GM12878 (cell line): ENCODE data around the gene LIPK. TPM values are rescaled to one million over a fixed set of nuclear protein-coding genes. Genes with fewer than 3 reads are reported as not detected.

ENCODE experiments used
- ATAC-seq: fragments of 200-7000 bp; cut with Tn5 transposase; 3 replicates; pipeline ENCODE4 v1.9.1; 2020; ENCODE audit warnings: mild to moderate bottlenecking, moderate library complexity
- BruUV-seq: library from RNA; stranded (reverse); fragments of 400-500 nt; replicated peaks from 2 replicates; lab custom pipeline; 2021; lab: Mats Ljungman, UMichigan
- CTCF ChIA-PET: fragments of 300-600 bp; sonication (Branson Sonifier 250); formaldehyde crosslinking; extraction: SDS; loops from one replicate; lab custom pipeline; 2021; ENCODE audit warnings: inconsistent platforms; lab: Yijun Ruan, JAX
- POLR2A ChIA-PET: fragments of 350-600 bp; formaldehyde crosslinking; extraction: SDS; loops from one replicate; lab custom pipeline; 2021; ENCODE audit warnings: inconsistent platforms; lab: Charles Lee
- RAD21 ChIA-PET: fragments of 300-600 bp; sonication (Branson Sonifier 250); formaldehyde crosslinking; loops from one replicate; lab custom pipeline; 2023; ENCODE audit warnings: antibody characterized with exemption; ENCODE audit not compliant: unreplicated experiment; lab: Charles Lee
- SMC1A ChIA-PET: fragments of 300-600 bp; sonication (Branson Sonifier 250); formaldehyde crosslinking; loops from one replicate; lab custom pipeline; 2023; ENCODE audit not compliant: unreplicated experiment, uncharacterized antibody; lab: Charles Lee
- DNase-seq: peaks from one replicate; pipeline ENCODE4 v3.0.0-alpha.2; 2011; ENCODE audit warnings: low read depth, low spot score
- FAIRE-seq: peaks from 3 replicates; lab custom pipeline; 2011; peaks lifted over from hg19 to GRCh38; lab: Jason Lieb, UNC
- H2AFZ ChIP-seq: 2 replicates; pipeline ENCODE4 v1.6.0; 2011; ENCODE audit warnings: low read depth, low read length, control low read depth; ENCODE audit not compliant: control insufficient read depth
- H3K27ac ChIP-seq: 2 replicates; pipeline ENCODE4 v1.5.1; 2011; ENCODE audit warnings: control low read depth; ENCODE audit not compliant: control insufficient read depth, insufficient read depth
- H3K27me3 ChIP-seq, 2 experiments: replicated peaks in 1 of 2; 2 replicates each; pipeline versions ENCODE4 v1.6.0 to v1.6.1; 2011; ENCODE audit warnings: low read length in 1 of 2; ENCODE audit not compliant: control insufficient read depth in 2 of 2, insufficient read depth in 2 of 2
- H3K36me3 ChIP-seq, 2 experiments: 2 replicates each; pipeline ENCODE4 v1.5.1; 2011; ENCODE audit warnings: low read length in 1 of 2; ENCODE audit not compliant: control insufficient read depth in 2 of 2, insufficient read depth in 2 of 2
- H3K4me1 ChIP-seq: 2 replicates; pipeline ENCODE4 v1.6.1; 2011; ENCODE audit warnings: mild to moderate bottlenecking, low read length, moderate library complexity, mixed read lengths; ENCODE audit not compliant: control insufficient read depth, insufficient read depth
- H3K4me2 ChIP-seq: 2 replicates; pipeline ENCODE4 v1.6.0; 2011; ENCODE audit warnings: control low read depth; ENCODE audit not compliant: control insufficient read depth, insufficient read depth
- H3K4me3 ChIP-seq: fragments of 200-600 bp; sonication (generic); 2 replicates; pipeline ENCODE4 v1.5.1; 2016
- H3K79me2 ChIP-seq: 2 replicates; pipeline ENCODE4 v1.6.0; 2011; ENCODE audit warnings: low read length; ENCODE audit not compliant: control insufficient read depth, insufficient read depth
- H3K9ac ChIP-seq: 2 replicates; pipeline ENCODE4 v1.8.0; 2011; ENCODE audit warnings: low read length, control low read depth, mixed read lengths; ENCODE audit not compliant: control insufficient read depth, insufficient read depth
- H3K9me3 ChIP-seq: replicated peaks from 3 replicates; pipeline ENCODE4 v1.5.1; 2011; ENCODE audit warnings: mild to moderate bottlenecking, low read length; ENCODE audit not compliant: control insufficient read depth, insufficient read depth
- H4K20me1 ChIP-seq: 2 replicates; pipeline ENCODE4 v1.6.0; 2011; ENCODE audit not compliant: control insufficient read depth, insufficient read depth
- CBX5 ChIP-seq: sonication (generic); IDR thresholded peaks from 2 replicates; pipeline ENCODE4 v1.6.1; 2016; ENCODE audit warnings: low read depth, moderate library complexity, mild to moderate bottlenecking, inconsistent platforms
- CEBPB ChIP-seq, 2 experiments: fragments of 150-350 bp in 1 of 2; IDR thresholded peaks; 2 replicates each; pipeline ENCODE4 v1.6.1; 2012 to 2014; ENCODE audit warnings: low read depth in 2 of 2, low read length in 2 of 2, borderline replicate concordance in 1 of 2, inconsistent platforms in 1 of 2
- EP300 ChIP-seq, 2 experiments: fragments of 150-350 bp in 1 of 2; IDR thresholded peaks; 2 replicates each; pipeline ENCODE4 v1.6.1; 2011 to 2012; ENCODE audit warnings: low read depth in 2 of 2, low read length in 2 of 2, borderline replicate concordance in 1 of 2, improper control_type of control experiment in 1 of 2, inconsistent platforms in 1 of 2; ENCODE audit not compliant: control insufficient read depth in 1 of 2
- ESRRA ChIP-seq: IDR thresholded peaks from 2 replicates; pipeline ENCODE4 v1.6.1; 2012; ENCODE audit warnings: mild to moderate bottlenecking, low read length, improper control_type of control experiment
- GABPA ChIP-seq: IDR thresholded peaks from 2 replicates; pipeline ENCODE4 v1.6.1; 2014; ENCODE audit warnings: antibody characterized with exemption, low read depth, mild to moderate bottlenecking, inconsistent platforms
- NR2C2 ChIP-seq: IDR thresholded peaks from 2 replicates; pipeline ENCODE4 v1.6.1; 2011; ENCODE audit warnings: borderline replicate concordance, low read depth; ENCODE audit not compliant: control insufficient read depth, insufficient read length
- WGBS: methylation state at CpG from one replicate; pipeline ENCODE4 v1.1.6; 2016; ENCODE audit warnings: low lambda C conversion rate; ENCODE audit not compliant: insufficient replicate concordance, insufficient coverage; ENCODE audit errors: missing lambda C conversion rate; 5-methylcytosine and 5-hydroxymethylcytosine counted together
- in situ Hi-C: fragments of 300-500 bp; cut with MboI; formaldehyde crosslinking; loops from 9 replicates; pipeline ENCODE4 v1.14.3; 2018; ENCODE audit warnings: mixed read lengths
- intact Hi-C: fragments of 100-400 bp; cut with micrococcal nuclease; formaldehyde crosslinking; loops from one replicate; pipeline ENCODE4 v1.14.2; 2022; ENCODE audit not compliant: unreplicated experiment
- polyA plus RNA-seq, 11 experiments: library from polyadenylated mRNA; depleted of rRNA in 4 of 11; unstranded in 6 of 11; stranded (reverse) in 5 of 11; fragments of >200 nt; fragmentation: Nextera tagmentation in 4 of 11; fragmentation: Illumina TruSeq in 1 of 11; extraction: Ambion mirVana in 4 of 11; extraction: Trizol in 1 of 11; gene quantifications; 1 replicate in 1 of 11; 2 replicates in 10 of 11; pipeline versions ENCODE4 v1.2.1 to v1.2.3, GENCODE V29; 2011 to 2016; ENCODE audit warnings: inconsistent platforms in 2 of 11, missing spikeins in 2 of 11, low read depth in 1 of 11
- total RNA-seq, 4 experiments: library from RNA; depleted of rRNA in 3 of 4; stranded (reverse); fragments of >200 nt in 3 of 4; fragmentation: Illumina TruSeq in 1 of 4; extraction: Trizol in 1 of 4; gene quantifications; 2 replicates each; pipeline versions ENCODE4 v1.2.1 to v1.2.3, GENCODE V29; 2013 to 2021
- TF ChIP-seq, protein P1 (sequence below): IDR thresholded peaks from 2 replicates; pipeline ENCODE4 v1.6.1; 2011; ENCODE audit warnings: mild to moderate bottlenecking, low read depth, low read length, moderate library complexity; ENCODE audit not compliant: insufficient replicate concordance
- TF ChIP-seq, protein P2 (sequence below): IDR thresholded peaks from 2 replicates; pipeline ENCODE4 v1.6.1; 2011; ENCODE audit warnings: borderline replicate concordance, low read depth, mild to moderate bottlenecking, moderate library complexity, mixed read lengths, low read length; ENCODE audit not compliant: insufficient read depth; ENCODE audit errors: extremely low read length
- TF ChIP-seq, protein P3 (sequence below): IDR thresholded peaks from 2 replicates; pipeline ENCODE4 v1.6.1; 2012; ENCODE audit warnings: low read length, inconsistent platforms

The LIPK gene
- total and polyA plus RNA-seq, 10 of the 15 experiments (the other 5 are each of a cell fraction or from before 2014, with no cell fraction given) = not detected

DNA sequence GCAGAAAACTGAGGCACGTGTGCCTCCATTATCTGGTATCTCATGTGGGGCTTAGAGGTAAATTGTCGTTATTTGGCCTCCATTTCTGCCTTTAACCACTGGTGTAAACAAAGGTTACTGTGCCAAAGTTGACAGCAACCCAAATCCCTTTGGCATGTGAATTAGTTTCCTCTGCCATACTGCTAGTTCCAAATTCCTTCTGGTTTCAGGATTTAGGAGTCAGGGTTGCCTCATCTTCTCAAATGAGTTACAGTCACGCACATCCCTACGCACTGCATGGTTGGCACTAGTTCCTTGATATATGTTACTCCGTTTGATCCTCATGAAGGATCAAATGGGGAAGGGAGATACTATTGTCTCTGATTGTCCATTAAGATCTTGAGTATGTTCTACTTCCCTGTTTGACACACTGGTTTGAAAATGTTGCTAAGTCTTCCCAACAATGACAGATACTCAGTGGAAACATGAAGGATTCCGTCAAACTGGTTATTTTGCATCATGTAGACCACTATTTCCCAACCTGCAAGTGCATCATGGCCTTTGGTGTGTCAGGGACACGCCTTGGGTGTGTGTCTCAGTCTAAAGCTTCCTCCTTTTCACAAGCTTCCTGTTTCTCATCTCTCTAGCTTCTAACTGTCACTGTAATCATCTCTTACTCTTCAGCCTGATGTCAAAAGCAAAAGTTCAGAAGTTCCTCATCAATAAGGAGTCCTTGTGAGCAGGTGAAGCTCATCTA is 53.5 kb downstream of the LIPK start, which contains the start of gene LIPN:
Gene LIPN, plus strand, starts transcription at position 655 of the 736 bp plus-strand sequence. CDS start 1,386 bp downstream, outside the sequence.
- no peak within 1 kb of the TSS for H3K4me3 ChIP-seq
- peak within 1 kb of the TSS; percentile 74 for H2AFZ ChIP-seq

DNA sequence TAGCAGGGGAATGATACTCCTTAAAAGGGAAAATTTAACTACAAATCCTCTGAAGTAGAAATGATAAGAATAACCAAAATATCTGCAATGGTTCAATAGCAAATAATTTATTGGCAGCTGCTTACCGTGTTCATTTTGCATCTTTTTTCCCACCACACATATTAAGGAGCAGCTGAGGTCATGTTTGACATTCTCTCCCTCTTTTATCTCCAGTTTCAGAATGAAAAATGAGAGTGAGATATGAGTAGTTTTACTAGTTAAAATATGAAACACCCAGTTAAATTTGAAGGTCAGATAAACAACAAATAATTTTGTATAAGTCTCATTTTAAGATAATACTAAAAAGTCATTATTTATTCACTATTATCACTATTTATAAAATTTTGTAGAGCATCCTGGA is 56.9 kb downstream of the LIPK start:
- SMC1A ChIA-PET = interaction anchor here (0.6 to 4.7 kb wide), 6 partner anchors 10 to 69 kb away, joined by 3 to 20 read pairs (median 4); no protein-coding TSS in a partner anchor
- Histone ChIP-seq H3K36me3 (no peaks in the 10 kb centered on the region), H3K9me3 (no peaks in the 10 kb centered on the region), H3K27ac (no peak overlapping the region), H3K4me3 (no peak overlapping the region), H2AFZ (no peak overlapping the region), H4K20me1 (no peaks in the 10 kb centered on the region), H3K79me2 (no peaks in the 10 kb centered on the region), H3K4me2 (no peak overlapping the region), H3K27me3 (no peaks in the 10 kb centered on the region), H3K4me1 (0 out of 2 replicates have a peak, but pooled peaks cover 3% of the 10 kb centered on the region), H3K9ac (no peak overlapping the region)
- FAIRE-seq = no peak
- in situ Hi-C loops (no loop called here), intact Hi-C loops (no loop called here)
- POLR2A ChIA-PET = no interaction called here
- peak; percentile 42; the same call in 1 of the 3 replicates for ATAC-seq
- WGBS = 0% methylated on average over 1 of the region's 1 CpG
- CTCF ChIA-PET = interaction anchor here (1.0 to 3.1 kb wide), 2 partner anchors 34 to 47 kb away, joined by 3 to 14 read pairs; no protein-coding TSS in a partner anchor
- RAD21 ChIA-PET = interaction anchor here (2.4 kb wide), 1 partner anchor 32 kb away, joined by 10 read pairs; no protein-coding TSS in a partner anchor
- no TSS peak for BruUV-seq
- DNase-seq = no peak
- TF ChIP-seq EP300 (IDR thresholded peaks at IDR 0.05; ENCODE audit: borderline replicate concordance in 1 of 2, control insufficient read depth in 1 of 2, low read depth in 2 of 2, low read length in 2 of 2) (no peak), ESRRA (no peak), CEBPB (IDR thresholded peaks at IDR 0.05; ENCODE audit: borderline replicate concordance in 1 of 2, low read depth in 2 of 2, low read length in 2 of 2) (0 out of 4 replicates have a peak, but pooled peaks of 1 of the 2 experiments have one; percentile 32), CBX5 (no peak), NR2C2 (no peak)
- TF ChIP-seq, protein P1, sequence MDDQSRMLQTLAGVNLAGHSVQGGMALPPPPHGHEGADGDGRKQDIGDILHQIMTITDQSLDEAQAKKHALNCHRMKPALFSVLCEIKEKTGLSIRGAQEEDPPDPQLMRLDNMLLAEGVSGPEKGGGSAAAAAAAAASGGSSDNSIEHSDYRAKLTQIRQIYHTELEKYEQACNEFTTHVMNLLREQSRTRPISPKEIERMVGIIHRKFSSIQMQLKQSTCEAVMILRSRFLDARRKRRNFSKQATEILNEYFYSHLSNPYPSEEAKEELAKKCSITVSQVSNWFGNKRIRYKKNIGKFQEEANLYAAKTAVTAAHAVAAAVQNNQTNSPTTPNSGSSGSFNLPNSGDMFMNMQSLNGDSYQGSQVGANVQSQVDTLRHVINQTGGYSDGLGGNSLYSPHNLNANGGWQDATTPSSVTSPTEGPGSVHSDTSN = no peak
- TF ChIP-seq, protein P2, sequence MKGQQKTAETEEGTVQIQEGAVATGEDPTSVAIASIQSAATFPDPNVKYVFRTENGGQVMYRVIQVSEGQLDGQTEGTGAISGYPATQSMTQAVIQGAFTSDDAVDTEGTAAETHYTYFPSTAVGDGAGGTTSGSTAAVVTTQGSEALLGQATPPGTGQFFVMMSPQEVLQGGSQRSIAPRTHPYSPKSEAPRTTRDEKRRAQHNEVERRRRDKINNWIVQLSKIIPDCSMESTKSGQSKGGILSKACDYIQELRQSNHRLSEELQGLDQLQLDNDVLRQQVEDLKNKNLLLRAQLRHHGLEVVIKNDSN = no peak
- TF ChIP-seq, protein P3, sequence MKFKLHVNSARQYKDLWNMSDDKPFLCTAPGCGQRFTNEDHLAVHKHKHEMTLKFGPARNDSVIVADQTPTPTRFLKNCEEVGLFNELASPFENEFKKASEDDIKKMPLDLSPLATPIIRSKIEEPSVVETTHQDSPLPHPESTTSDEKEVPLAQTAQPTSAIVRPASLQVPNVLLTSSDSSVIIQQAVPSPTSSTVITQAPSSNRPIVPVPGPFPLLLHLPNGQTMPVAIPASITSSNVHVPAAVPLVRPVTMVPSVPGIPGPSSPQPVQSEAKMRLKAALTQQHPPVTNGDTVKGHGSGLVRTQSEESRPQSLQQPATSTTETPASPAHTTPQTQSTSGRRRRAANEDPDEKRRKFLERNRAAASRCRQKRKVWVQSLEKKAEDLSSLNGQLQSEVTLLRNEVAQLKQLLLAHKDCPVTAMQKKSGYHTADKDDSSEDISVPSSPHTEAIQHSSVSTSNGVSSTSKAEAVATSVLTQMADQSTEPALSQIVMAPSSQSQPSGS = peak; percentile 71

More for the DNA sequence above, 53.5 kb downstream of the LIPK start, which contains the start of gene LIPN:
- no peaks in the 10 kb centered on the region for H4K20me1 ChIP-seq
- TF ChIP-seq CEBPB (IDR thresholded peaks at IDR 0.05; ENCODE audit: borderline replicate concordance in 1 of 2, low read depth in 2 of 2, low read length in 2 of 2) (no peak), GABPA (peak; percentile 58)
- TF ChIP-seq, all 136 proteins: peak for 1
- H3K27ac ChIP-seq = no peak within 1 kb of the TSS
- no peak within 1 kb of the TSS for H3K9ac ChIP-seq
- H3K79me2 ChIP-seq = no peaks in the 10 kb centered on the region
- in situ Hi-C loops (no loop called here), intact Hi-C loops (loop anchor here (5.0 kb wide), 1 partner anchor 33 kb away; no protein-coding TSS in a partner anchor)
- no peak for FAIRE-seq
- SMC1A ChIA-PET = interaction anchor here (0.7 to 1.6 kb wide), 6 partner anchors 10 to 50 kb away, joined by 3 to 8 read pairs (median 4); no protein-coding TSS in a partner anchor
- no peaks in the 10 kb centered on the region for H3K27me3 ChIP-seq
- H3K36me3 ChIP-seq = no peaks in the 10 kb centered on the region
- no peak for DNase-seq
- 0 out of 2 replicates have a peak, but pooled peaks cover 3% of the 10 kb centered on the region for H3K4me1 ChIP-seq
- 64% methylated on average over 7 of the region's 7 CpGs for WGBS
- H3K9me3 ChIP-seq = no peaks in the 10 kb centered on the region
- ATAC-seq = no peak
- RAD21 ChIA-PET = interaction anchor here (1.1 to 1.8 kb wide), 2 partner anchors 26 to 31 kb away, joined by 5 to 6 read pairs; no protein-coding TSS in a partner anchor
- BruUV-seq = no TSS peak
- POLR2A ChIA-PET = interaction anchor here (1.0 kb wide), 1 partner anchor 26 kb away, joined by 3 read pairs; no protein-coding TSS in a partner anchor
- CTCF ChIA-PET = interaction anchor here (0.6 to 2.1 kb wide), 5 partner anchors 10 to 244 kb away, joined by 3 to 5 read pairs (median 3); no protein-coding TSS in a partner anchor
- no peak within 1 kb of the TSS for H3K4me2 ChIP-seq
